AG09309 (cell line): ENCODE data around the gene HSFX2.
"Not testable (repeated sequence)": the region's sequence is repeated elsewhere in the genome, so short reads cannot be mapped to it uniquely, and the experiment has no call there.

Experiments
- DNase-seq: peaks from one replicate; pipeline ENCODE4 v3.0.0-alpha.2; 2010; ENCODE audit warnings: low read depth
- H3K4me3 ChIP-seq: 2 replicates; pipeline ENCODE4 v1.5.1; 2011; ENCODE audit warnings: mild to moderate bottlenecking, low read depth, low read length, moderate library complexity; ENCODE audit not compliant: control insufficient read depth

HSFX2 gene

GRCh38 chrX:149550454-149550853, 44.7 kb downstream of the HSFX2 start:
- not testable (repeated sequence) for H3K4me3 ChIP-seq, DNase-seq

- DNase-seq, H3K4me3 ChIP-seq: not testable (repeated sequence)
Measured at GRCh38 chrX:149549701-149550100, 45.4 kb downstream of the HSFX2 start, which contains the start of gene HSFX3. Gene HSFX3, minus strand, starts transcription at chrX:149549924. Its CDS starts 72 bp downstream, at chrX:149549852.

- not testable (repeated sequence) for DNase-seq, H3K4me3 ChIP-seq
Measured at GRCh38 chrX:149547782-149548181, 47.3 kb downstream of the HSFX2 start.

- not testable (repeated sequence) for H3K4me3 ChIP-seq, DNase-seq
Measured at GRCh38 chrX:149546962-149547361, 48.2 kb downstream of the HSFX2 start.

- not testable (repeated sequence) for H3K4me3 ChIP-seq, DNase-seq
Measured at GRCh38 chrX:149545545-149546543, 49.3 kb downstream of the HSFX2 start.
